ENCODE measurements around the gene IGFL1. TPM values are rescaled to one million over a fixed set of nuclear protein-coding genes. Genes with fewer than 3 reads are reported as not detected.

The IGFL1 gene
- total RNA-seq, 2 donors from 2014 or later: not detected

- H3K4me1 ChIP-seq: peaks cover 8% of the 10 kb centered on the region
- H3K4me3 ChIP-seq: no peak overlapping the region
- DNase-seq: no peak
- no peak for TF ChIP-seq POLR2A (IDR thresholded peaks at IDR 0.05)
- TF ChIP-seq, protein P1, sequence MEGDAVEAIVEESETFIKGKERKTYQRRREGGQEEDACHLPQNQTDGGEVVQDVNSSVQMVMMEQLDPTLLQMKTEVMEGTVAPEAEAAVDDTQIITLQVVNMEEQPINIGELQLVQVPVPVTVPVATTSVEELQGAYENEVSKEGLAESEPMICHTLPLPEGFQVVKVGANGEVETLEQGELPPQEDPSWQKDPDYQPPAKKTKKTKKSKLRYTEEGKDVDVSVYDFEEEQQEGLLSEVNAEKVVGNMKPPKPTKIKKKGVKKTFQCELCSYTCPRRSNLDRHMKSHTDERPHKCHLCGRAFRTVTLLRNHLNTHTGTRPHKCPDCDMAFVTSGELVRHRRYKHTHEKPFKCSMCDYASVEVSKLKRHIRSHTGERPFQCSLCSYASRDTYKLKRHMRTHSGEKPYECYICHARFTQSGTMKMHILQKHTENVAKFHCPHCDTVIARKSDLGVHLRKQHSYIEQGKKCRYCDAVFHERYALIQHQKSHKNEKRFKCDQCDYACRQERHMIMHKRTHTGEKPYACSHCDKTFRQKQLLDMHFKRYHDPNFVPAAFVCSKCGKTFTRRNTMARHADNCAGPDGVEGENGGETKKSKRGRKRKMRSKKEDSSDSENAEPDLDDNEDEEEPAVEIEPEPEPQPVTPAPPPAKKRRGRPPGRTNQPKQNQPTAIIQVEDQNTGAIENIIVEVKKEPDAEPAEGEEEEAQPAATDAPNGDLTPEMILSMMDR (IDR thresholded peaks at IDR 0.05): no peak
- H3K9me3 ChIP-seq: no peaks in the 10 kb centered on the region
- no peaks in the 10 kb centered on the region for H3K36me3 ChIP-seq (replicated peaks in 1 of 2; ENCODE audit: insufficient read depth in 1 of 2, low read depth in 2 of 2)
- 54 to 63% methylated on average over 2 to 4 of the region's 4 CpGs for WGBS, 2 donors
- no peaks in the 10 kb centered on the region for H3K27me3 ChIP-seq
- H3K27ac ChIP-seq: no peak overlapping the region
- ATAC-seq: no peak
- intact Hi-C loops (cut with DNase I): no loop called here
Observed at GRCh38 chr19:46216612-46217011, 12.9 kb upstream of the IGFL1 start.

DNA sequence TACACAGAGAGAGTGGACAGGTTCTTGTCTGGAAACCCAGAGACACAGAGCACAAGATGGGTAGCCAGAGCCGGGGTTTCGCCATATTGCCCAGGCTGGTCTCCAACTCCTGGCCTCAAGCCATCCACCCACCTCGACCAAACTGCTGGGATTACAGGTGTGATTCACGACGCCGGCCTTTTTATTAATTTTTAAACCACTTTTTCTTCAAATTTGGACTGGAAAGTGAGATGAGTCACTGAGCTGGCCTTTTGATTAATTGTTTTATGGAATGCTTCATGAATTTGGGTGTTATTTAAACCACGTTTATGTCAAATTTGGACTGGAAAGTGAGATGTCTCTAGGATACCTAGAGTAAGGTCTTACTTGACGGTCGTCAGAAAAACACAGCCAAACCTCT is 12.1 kb upstream of the IGFL1 start:
- Histone ChIP-seq H3K4me3 (no peak overlapping the region), H3K27me3 (no peaks in the 10 kb centered on the region), H3K9me3 (no peaks in the 10 kb centered on the region), H3K4me1 (peaks cover 11% of the 10 kb centered on the region), H3K36me3 (replicated peaks in 1 of 2; ENCODE audit: insufficient read depth in 1 of 2, low read depth in 2 of 2) (no peaks in the 10 kb centered on the region), H3K27ac (no peak overlapping the region)
- 46 to 51% methylated on average over 9 of the region's 9 CpGs for WGBS, 2 donors
- no peak for ATAC-seq
- intact Hi-C loops (cut with DNase I): no loop called here
- TF ChIP-seq POLR2A (IDR thresholded peaks at IDR 0.05): no peak
- TF ChIP-seq, protein P1 (IDR thresholded peaks at IDR 0.05): no peak
- DNase-seq: no peak

GRCh38 chr19:46218160-46218559 is 11.4 kb upstream of the IGFL1 start:
- WGBS, 2 donors: 12 to 16% methylated on average over 6 of the region's 6 CpGs
- Histone ChIP-seq H3K27ac (no peak overlapping the region), H3K4me1 (peaks cover 15% of the 10 kb centered on the region), H3K9me3 (no peaks in the 10 kb centered on the region), H3K27me3 (no peaks in the 10 kb centered on the region), H3K36me3 (replicated peaks in 1 of 2; ENCODE audit: insufficient read depth in 1 of 2, low read depth in 2 of 2) (no peaks in the 10 kb centered on the region), H3K4me3 (no peak overlapping the region)
- peak in 2 of 4 donors; percentile 24 to 33 for DNase-seq
- TF ChIP-seq, protein P1 (IDR thresholded peaks at IDR 0.05): no peak
- TF ChIP-seq POLR2A (IDR thresholded peaks at IDR 0.05): no peak
- ATAC-seq: no peak
- intact Hi-C loops (cut with DNase I): no loop called here

- Histone ChIP-seq H3K27ac (no peak overlapping the region), H3K4me3 (no peak overlapping the region), H3K4me1 (peaks cover 15% of the 10 kb centered on the region), H3K9me3 (no peaks in the 10 kb centered on the region), H3K27me3 (no peaks in the 10 kb centered on the region), H3K36me3 (replicated peaks in 1 of 2; ENCODE audit: insufficient read depth in 1 of 2, low read depth in 2 of 2) (no peaks in the 10 kb centered on the region)
- ATAC-seq: no peak
- TF ChIP-seq POLR2A (IDR thresholded peaks at IDR 0.05): no peak
- TF ChIP-seq, protein P1 (IDR thresholded peaks at IDR 0.05): no peak
- 51 to 72% methylated on average over 3 to 8 of the region's 8 CpGs for WGBS, 2 donors
- DNase-seq: no peak
- intact Hi-C loops (cut with DNase I): no loop called here
Observed at GRCh38 chr19:46220038-46220615, 9.4 kb upstream of the IGFL1 start.

DNA sequence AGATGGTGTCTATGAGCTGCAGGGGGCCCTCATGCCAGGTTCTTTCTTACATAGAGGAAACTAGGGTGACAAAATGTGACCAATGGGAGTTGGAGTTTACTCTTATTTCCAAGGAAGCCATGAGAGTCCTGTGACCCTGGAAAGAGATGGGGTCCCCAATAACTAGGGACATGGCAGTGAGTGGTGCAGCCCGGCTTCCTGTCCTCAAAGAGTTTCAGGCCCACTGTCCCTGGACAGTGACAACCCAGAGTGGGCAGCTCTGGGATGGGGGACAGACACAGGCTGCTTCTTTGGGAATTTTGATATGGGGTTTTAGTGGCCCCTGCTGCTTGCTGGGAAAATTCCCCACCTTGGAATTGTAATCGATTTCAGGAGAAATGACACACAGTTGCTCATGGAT is 8.4 kb upstream of the IGFL1 start:
- Histone ChIP-seq H3K4me1 (peaks cover 15% of the 10 kb centered on the region), H3K9me3 (no peaks in the 10 kb centered on the region), H3K27me3 (no peaks in the 10 kb centered on the region), H3K36me3 (replicated peaks in 1 of 2; ENCODE audit: insufficient read depth in 1 of 2, low read depth in 2 of 2) (no peaks in the 10 kb centered on the region), H3K4me3 (no peak overlapping the region), H3K27ac (no peak overlapping the region)
- intact Hi-C loops (cut with DNase I): no loop called here
- ATAC-seq: no peak
- no peak for DNase-seq
- WGBS, 2 donors: 61 to 65% methylated on average over 2 of the region's 2 CpGs
- TF ChIP-seq, protein P1 (IDR thresholded peaks at IDR 0.05): no peak
- TF ChIP-seq POLR2A (IDR thresholded peaks at IDR 0.05): no peak

Measured in body of pancreas (tissue), 4 donors.